C1 segment of cervical spinal cord (tissue), 14 donors: Measurements from ENCODE around the gene AVPR1B.
"Not testable (repeated sequence)": the region's sequence is repeated elsewhere in the genome, so short reads cannot be mapped to it uniquely, and the experiment has no call there.

ENCODE experiments used
- DNase-seq, 14 donors: peaks; one replicate each; lab custom pipeline; 2025; lab: John Stamatoyannopoulos, UW

AVPR1B gene

DNA sequence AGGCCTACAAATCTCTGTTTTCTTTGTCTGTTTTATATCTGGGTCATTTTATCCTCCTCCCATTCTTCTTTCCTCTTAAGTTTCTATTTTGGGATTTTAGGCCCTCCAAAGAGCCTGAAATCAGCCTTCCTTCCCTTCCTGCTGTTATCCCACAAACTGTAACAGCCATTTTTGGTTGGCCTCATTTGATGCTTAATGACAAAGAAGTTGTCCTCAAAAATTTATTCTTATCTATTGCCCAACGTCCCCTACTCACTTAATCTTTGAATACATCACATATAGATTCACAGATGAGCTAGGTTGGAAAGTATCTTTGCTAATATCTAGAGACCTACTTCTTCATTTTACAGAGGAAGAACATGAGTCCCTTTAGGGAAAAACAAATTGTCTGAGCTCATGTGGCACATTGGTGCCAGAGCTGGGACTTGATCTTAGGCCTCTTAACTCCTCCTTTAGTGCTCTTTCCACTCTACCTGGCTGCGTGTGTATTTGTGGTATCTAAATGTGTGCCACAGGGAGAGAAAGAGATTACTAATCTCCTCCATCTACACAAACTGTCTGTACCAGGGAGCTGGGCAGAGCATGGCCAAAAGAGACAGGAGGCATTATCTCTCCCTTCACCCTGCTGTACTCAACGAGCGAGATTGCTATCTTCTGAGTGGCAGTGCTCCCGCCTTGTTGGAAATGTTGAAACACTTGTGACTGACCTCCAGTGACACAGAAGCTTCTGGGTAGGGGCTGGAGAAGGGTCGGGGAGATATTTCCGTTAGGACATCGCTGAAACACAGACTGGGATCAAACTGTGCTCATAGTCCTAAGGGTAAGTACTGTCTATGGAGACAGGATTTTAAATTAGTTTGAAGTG, 34.1 kb downstream of the AVPR1B start:
- DNase-seq, result no peak

DNA sequence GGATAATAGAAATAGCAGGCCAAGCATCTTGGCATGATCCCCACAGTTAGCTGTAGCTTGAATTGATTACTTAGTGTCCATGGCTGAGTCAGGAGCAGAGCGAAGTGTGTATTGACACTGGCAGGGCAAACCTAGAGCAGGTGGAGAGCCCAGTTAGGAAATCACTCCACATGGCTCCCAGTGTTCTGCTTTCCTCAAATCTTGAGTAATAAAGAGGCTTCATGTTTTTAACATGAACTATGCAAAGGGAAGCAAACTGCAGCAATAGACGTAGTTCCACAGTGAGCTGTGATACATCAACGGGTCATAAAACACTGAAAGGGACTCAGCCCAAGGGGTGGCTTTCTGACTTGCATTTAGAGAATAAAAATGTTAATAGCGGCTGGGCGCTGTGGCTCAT, 35.3 kb downstream of the AVPR1B start:
- DNase-seq, result no peak

DNA sequence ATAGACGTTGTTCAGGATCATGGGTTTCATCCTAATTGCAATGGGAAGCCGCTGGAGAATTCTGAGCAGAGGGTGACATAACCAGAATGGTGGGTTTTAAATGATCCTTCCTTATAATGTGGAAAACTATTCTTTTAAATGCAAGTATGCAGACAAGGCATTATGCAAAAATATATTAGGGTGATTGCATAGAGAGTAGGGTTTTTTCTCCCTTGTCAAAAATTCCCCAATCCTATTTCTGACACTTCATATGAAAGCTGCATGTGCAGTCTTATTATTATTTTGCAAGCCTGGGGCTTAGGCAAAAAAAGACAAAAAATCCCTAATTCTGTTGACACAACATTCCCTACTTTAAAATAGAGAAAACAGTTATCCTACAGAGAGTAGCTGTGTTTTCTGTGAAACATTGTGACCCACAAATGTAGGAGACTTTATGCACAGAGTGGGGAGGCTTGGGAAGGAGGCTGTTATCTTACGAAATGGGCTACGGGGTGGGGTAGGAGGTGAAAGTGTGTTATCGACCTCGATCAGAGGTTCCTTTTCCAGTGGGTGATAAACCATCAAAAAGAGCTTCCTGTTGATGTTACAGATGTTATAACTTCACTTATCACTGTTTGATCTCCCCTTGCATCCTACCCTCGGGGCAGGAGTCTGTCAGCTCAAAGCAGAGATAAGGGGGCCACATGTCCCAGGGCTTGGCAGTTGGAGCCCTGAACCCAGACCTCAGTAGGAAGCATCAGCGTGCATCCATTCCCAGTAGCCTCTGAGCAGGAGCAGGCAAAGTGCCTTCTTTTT, 37.0 kb downstream of the AVPR1B start:
- DNase-seq, result no peak

DNA sequence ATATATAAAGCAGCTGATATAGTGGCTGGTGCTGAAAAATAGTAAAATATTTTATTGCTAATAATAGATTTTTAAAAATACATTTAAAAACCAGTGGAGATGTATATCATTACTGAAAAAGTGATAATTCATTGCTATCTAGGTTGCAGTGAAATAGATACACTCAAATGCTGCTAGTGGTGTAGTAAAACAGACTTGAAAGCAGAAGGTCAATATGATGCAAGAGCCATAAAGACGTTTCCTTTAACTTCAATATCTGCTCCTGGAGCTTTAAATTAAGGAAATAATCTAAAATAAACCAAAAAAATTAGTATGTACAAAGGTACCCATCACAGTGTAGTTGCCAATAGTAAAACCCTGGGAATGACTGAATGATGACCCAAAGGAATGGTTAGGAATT, 38.1 kb downstream of the AVPR1B start:
- no peak for DNase-seq

DNA sequence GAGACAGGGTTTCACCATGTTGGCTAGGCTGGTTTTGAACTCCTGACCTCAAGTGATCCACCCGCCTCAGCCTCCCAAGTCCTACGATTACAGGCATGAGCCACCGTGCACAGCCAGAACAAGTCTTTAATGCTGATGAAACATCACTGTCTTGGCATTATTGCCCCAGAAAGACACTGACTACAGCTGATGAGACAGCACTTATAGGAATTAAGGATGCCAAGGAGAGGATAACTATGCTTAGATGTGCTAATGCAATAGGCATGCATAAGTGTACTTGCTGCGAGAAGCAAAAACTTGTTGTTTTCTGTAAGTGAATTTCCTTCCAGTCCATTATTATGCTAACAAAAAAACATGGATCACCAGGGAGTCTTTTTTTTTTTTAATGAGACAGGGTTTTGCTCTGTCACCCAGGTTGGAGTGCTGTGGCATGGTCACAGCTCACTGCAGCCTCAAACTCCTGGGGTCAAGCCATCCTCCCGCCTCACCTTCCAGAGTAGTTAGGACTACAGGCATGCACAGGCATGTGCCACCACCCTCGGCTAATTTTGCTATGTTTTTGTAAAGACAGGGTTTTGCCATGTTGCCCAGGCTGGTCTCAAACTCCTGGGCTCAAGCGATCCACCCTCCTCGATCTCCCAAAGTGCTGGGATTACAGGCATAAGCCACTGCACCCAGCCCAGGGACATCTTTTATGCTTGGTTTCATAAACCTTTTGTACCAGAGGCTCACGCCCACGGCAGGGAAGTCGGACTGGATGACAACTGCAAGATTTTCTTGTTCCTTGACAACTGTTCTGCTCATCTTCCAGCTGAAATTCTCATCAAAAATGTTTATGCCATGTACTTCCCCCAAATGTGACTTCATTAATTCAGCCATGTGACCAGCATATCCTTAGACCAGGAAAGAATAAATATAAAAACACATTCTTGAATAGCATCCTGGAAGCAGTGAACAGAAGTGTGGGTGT, 41.1 kb downstream of the AVPR1B start:
- DNase-seq, result no peak

DNA sequence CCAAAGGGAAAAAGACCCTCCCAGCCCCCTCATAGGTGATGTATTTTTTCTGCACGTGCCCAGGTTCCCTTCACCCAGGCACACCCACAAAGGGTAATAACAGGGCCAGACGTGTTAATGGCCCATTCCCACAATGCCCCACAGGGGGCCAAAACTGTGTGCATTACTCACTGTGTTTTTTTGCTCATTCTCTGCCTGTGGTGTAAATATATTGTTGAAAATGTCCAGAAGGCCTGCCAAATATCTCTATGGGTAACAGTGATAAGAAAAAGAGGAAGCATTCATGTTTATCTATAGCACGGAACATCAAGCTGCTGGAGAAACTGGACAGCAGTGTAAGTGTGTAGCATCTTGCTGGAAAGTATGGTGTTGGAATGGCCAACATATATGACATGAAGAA, 42.3 kb downstream of the AVPR1B start:
- no peak for DNase-seq

DNA sequence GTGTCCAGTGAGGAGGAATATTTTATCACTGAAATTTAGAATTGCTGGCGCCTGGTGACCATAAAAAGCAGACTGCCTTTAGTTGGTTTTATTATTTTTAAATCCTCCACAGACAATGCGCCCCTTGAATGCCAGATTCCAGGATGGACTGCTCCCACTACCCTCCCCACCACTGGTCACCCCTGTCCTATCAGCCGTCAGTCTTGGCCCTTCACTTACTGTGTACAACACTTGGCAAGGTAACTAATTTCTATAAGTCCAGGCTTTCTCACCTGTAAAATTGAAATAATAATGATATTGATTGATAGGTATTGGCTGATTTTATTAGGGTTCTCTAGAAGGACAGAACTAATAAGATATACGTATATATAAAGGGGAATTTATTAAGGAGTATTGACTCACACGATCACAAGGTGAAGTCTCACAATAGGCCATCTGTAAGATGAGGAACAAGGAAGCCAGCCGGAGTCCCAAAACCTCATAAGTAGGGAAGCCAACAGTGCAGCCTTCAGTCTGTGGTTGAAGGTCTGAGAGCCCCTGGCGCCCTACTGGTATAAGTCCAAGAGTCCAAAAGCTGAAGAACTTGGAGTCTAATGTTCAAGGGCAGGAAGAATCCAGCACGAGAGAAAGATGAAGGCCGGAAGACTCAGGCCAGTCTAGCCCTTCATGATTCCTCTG, 46.4 kb downstream of the AVPR1B start:
- no peak for DNase-seq

DNA sequence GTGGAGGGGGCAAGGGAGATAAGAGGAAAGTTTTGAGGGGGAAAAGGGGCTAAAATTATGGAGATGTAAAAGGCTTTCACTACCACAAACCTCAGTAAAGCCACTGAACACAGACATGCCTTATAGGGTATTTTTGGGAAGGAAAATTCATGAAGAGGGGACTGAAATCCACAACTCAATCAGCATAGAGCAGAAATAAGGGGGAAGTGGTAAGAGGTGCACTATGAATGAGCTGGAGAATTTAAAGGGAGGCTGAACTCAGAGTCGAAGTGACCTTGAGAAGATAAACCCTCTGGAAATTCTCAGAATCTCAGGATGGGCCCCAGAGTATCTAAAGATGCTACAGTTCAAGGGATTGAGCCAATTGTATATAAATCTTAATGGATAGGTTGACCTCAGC, 48.9 kb downstream of the AVPR1B start:
- DNase-seq, result no peak

DNA sequence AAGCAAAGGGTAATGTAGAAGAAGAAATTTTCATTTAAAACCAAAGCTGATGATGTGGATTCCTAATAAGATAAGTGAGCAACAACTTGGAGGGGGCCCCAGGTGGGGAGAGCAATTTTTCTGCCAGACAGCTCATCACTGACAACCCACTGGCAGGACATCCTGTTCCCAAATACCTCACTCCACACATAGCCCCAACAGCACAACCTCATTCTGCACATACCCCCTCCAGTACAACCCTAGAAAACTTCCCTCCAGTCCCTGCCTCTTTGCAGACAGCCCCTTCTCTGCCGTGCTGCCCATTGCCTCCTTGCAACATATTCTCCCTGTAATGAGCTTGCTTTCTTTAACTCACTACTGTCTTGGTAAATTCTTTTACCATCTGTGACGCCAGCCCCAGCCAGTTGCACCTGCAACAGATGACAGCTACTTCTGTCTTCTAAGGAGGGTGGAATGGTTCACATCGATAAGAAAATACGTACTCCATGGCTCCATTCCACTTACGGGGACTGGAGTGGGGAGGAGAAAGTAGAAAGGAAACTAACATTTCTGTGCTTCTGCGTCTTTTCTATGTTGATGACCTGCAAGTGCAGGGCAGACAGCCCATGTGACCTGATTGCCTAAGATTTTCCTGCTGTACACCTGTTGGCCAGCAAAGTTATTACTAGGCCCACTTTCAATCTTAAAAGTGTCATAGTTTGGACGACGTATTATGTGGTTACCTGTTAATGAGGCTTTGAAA, 49.5 kb downstream of the AVPR1B start:
- DNase-seq, result no peak

DNA sequence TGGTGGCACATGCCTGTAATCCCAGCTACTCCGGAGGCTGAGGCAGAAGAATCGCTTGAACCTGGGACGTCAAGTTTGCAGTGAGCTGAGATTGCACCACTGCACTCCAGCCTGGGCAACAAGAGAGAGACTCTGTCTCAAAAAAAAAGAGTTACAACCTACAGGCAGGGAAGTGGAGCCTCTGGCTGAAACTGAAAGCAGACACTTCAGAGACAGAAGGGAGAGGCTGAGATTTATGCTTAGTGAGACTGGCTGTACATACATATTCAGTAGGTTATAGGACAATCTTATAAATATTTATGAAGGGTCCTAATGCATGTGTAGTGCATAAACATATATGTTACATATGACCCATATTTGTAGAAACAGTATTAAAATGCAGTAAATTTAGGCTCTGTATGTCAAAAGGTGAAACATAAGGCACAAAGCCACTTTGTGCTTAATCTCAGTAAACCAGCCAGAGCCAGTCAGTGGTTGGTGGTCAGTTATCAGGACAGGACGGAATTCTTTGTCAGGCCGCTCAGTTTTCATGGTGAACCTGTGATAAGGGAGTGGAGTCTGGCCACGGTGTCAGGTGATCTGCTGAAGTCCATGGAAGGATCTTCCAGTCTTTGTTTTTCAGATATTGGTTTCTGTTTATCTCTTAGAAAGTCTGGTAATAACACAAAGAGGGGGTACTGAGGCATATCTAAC, 50.6 kb downstream of the AVPR1B start:
- no peak for DNase-seq

DNA sequence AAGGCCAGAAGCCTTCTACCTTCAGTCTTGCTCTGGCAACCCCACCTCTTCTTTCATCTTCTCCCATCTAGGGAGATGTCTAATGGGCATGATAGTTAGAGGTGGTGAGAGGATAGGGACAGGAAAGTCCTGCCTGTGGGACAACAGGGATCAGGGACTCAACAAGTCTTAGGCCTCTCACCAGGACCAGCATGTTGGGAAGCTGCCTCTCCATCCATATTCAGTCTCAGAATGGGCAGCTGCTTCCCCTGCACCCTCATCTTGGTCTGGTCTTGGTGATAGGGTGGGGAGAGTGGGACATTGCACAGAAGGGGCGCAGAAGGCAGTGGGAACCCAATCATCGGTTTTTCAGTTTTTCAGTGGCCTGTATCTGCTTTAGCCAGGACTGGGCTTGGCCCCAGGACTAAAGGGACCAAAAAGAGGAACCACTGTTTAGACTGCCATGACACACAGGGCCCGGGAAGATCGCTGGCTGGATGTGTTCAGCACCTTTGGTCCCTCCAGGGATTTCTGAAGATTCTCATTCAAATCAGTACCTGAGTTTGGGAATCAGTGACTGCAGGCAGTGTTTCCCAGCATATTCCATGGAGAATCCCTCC, 51.5 kb downstream of the AVPR1B start:
- no peak for DNase-seq

DNA sequence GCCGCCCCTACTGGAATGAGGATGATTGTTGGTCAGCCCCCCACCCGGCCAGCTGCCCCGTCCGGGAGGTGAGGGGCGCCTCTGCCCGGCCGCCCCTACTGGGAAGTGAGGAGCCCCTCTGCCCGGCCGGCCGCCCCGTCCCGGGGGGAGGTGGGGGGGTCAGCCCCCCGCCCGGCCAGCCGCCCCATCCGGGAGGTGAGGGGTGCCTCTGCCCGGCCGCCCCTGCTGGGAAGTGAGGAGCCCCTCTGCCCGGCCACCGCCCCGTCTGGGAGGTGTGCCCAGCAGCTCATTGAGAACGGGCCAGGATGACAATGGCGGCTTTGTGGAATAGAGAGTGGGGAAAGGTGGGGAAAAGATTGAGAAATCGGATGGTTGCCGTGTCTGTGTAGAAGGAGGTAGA, 52.7 kb downstream of the AVPR1B start:
- not testable (repeated sequence) for DNase-seq

DNA sequence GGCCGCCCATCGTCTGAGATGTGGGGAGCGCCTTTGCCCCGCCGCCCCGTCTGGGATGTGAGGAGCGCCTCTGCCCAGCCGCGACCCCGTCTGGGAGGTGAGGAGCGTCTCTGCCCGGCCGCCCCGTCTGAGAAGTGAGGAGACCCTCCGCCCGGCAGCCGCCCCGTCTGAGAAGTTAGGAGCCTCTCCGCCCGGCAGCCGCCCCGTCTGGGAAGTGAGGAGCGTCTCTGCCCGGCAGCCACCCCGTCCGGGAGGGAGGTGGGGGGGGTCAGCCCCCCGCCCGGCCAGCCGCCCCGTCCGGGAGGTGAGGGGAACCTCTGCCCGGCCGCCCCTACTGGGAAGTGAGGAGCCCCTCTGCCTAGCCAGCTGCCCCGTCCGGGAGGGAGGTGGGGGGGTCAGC, 53.2 kb downstream of the AVPR1B start:
- DNase-seq, result not testable (repeated sequence)

DNA sequence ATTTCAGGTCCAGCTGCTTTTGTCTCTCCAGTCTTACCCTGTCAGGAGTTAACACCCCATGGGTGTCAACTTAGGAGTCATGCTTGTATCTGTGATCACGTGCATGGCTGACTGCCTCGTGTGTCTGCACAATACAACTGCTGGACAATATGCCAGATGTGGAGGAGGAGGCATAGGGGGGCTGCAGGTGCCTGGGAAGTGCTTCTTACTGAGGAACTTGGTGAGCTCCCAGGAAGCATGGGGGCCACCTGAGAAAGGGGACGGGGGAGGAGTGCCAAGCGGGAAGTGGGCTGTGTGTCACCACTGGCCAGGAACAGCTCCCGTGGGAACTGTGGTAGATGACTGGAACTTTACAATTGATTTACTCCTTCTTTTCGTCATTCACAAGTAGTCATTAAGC, 54.7 kb downstream of the AVPR1B start:
- DNase-seq, result no peak

DNA sequence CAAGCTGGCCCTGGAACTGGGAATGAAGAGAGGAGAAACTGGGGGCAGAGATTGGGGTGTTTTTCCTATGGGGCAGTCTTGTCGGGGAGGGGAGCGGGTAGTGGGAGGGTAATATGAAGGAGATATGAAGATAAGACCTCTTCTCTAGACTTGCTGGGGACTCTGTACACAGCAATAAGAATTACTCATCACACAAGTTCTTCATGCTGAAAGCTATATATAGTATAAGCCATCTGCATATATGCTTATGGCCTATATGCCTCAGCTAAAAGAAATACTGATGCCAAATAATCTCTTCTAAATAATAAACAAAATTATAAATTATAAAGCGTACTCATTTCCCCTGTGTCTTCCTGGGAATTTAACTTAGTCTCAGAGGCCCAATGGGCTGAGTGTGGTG, 56.3 kb downstream of the AVPR1B start:
- DNase-seq, result no peak
